ENCODE data around the gene KARS1.

KARS1 gene

GRCh38 chr16:75647492-75648264 is at the start of gene KARS1, which contains the start of gene TERF2IP:
Gene KARS1 (minus strand): TSS chr16:75647665. CDS start chr16:75647639, 26 bp downstream.
Gene TERF2IP (plus strand): TSS chr16:75647773. CDS start chr16:75647883, 110 bp downstream.
- peak; percentile 89 for DNase-seq (ENCODE audit: low read depth)

- DNase-seq (ENCODE audit: low read depth) = no peak
Measured at GRCh38 chr16:75695708-75696107, 48.2 kb upstream of the KARS1 start.

- no peak for DNase-seq (ENCODE audit: low read depth)
Measured at GRCh38 chr16:75687361-75687760, 39.9 kb upstream of the KARS1 start.

GRCh38 chr16:75682308-75682707 is 34.8 kb upstream of the KARS1 start:
- DNase-seq (ENCODE audit: low read depth) = no peak

- no peak for DNase-seq (ENCODE audit: low read depth)
Measured at GRCh38 chr16:75679366-75679765, 31.9 kb upstream of the KARS1 start.

DNA sequence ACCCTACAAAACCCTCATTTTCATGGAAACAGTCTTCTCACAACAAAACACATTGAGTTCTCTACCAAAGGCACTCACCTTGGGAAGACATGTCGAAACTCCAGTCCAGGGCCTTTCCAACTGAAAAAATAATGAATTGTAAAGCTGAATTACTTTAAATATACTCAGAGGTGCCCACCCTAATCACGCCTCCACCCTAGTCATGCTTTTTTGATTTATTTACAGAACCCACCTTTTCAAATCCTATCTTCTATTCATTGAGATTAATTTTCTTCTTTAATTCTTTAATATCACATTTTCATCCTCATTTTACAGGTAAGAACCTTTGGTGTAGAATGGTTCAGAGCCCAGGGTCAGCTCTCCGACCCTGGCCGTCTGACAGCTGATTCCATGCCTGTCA is 29.4 kb upstream of the KARS1 start, which contains the start of gene CPHXL2:
Gene CPHXL2, minus strand, starts transcription at position 101 of the 400 bp plus-strand sequence. Its CDS starts 10 bp downstream, at position 91.
- no peak for DNase-seq (ENCODE audit: low read depth)

DNA sequence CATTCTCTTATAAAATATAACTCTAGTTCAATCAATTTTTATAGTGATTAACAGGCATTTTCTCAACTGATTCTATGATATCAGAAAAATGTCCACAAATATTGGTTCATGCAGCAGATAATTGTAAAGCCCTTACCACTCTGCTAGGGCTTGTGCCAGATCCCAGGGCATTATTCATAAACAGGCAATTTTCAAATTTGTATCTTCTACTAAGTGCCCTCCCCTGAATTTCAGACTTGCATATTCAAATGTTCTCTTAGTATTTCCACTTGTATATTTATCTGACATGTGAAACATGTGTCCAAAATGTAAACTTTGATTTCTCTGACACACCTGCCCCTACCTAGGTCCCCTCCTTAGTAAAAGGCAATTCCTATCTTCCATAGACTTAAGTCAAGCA is 20.0 kb upstream of the KARS1 start:
- DNase-seq (ENCODE audit: low read depth) = no peak

GRCh38 chr16:75660726-75661302 is 13.3 kb upstream of the KARS1 start:
- DNase-seq (ENCODE audit: low read depth) = no peak

GRCh38 chr16:75660321-75660720 is 12.9 kb upstream of the KARS1 start:
- DNase-seq (ENCODE audit: low read depth) = no peak

DNA sequence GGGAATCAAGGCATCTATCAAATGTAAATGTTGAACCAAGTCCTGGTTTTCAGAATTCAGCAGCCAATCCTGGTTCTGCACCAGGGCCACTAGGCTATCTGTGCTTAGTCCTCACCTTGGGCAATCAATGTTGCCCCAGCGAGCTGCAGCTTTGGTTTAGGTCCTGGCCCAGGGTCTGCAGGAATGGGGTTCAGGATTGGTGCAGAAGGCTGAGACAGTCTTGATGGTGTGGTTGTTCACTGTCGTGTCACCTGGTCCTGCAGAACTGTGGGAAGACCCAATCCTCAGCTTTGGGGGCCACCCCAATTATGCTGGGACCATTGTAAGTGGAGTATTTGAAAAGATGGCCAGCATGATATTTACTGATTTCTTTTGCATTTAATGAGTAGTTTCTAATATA is 10.7 kb upstream of the KARS1 start:
- DNase-seq (ENCODE audit: low read depth) = no peak

- DNase-seq (ENCODE audit: low read depth) = peak; percentile 56
Measured at GRCh38 chr16:75653922-75654321, 6.5 kb upstream of the KARS1 start.

- DNase-seq (ENCODE audit: low read depth) = peak; percentile 41
Measured at GRCh38 chr16:75648265-75649076, 1.0 kb upstream of the KARS1 start.

- no peak for DNase-seq (ENCODE audit: low read depth)
Measured at GRCh38 chr16:75647112-75647491, 363 bp downstream of the KARS1 start.

- DNase-seq (ENCODE audit: low read depth) = no peak
Measured at GRCh38 chr16:75644240-75645012, 3.0 kb downstream of the KARS1 start.

DNA sequence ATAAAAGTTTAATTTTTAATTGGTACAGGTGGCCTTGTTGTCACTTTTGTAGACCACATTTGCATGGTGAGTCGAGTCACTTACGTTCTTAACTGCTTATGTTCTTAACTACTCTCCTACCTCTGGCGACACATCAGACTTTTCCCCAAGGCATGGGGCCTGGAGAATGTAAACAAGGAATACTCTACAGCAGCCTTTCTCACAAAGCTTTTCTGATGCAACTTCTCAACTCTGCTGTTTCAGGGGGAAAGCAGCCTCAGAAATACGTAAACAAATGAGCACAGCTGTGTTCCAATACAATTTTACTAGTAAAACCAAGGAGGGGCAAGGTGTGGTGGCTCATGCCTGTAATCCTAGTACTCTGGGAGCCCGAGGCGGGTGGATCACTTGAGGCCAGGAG is 6.9 kb downstream of the KARS1 start:
- DNase-seq (ENCODE audit: low read depth) = no peak

GRCh38 chr16:75635036-75635435 is 12.4 kb downstream of the KARS1 start:
- DNase-seq (ENCODE audit: low read depth) = no peak

GRCh38 chr16:75632857-75633256 is 14.6 kb downstream of the KARS1 start:
- no peak for DNase-seq (ENCODE audit: low read depth)

GRCh38 chr16:75630052-75630451 is 17.4 kb downstream of the KARS1 start:
- DNase-seq (ENCODE audit: low read depth) = no peak

DNA sequence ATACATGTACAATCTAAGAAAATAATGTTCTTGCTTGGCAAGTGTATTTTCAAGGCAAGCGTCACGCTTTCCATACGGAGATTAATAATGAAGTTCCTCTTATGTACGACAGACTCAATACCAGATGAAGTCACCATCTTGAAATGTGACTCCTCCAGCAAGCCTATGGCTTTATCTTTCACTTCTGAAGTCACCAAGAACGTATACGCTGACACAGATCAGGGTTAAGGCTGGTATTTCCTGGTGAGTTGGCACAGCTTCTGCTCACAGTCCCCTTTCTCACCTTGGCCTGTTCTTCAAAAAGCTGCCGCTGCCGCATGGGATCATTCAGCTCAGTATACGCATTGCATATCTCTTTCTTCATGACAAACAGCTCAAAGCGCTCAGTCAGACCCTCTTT is 18.3 kb downstream of the KARS1 start:
- DNase-seq (ENCODE audit: low read depth) = no peak

GRCh38 chr16:75628351-75628750 is 19.1 kb downstream of the KARS1 start:
- no peak for DNase-seq (ENCODE audit: low read depth)

DNA sequence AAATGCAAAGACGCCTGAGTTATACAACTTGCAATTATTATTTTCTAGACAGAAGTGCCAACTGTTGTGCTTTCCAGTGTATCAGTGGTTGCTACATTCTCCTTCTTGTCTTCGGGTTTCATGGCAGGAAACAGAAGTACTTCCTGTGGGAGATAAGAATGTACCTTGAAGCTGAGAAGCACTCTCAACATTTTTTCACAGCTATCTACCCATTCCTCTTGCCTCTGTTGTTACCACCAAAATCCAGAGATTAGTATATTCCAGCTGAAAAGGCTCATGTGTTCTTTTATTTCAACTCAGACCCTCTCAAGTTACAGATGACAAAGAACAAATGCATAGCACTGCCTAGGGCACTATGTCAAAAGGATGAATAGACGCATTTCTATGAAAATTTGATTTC is 19.6 kb downstream of the KARS1 start:
- no peak for DNase-seq (ENCODE audit: low read depth)

DNA sequence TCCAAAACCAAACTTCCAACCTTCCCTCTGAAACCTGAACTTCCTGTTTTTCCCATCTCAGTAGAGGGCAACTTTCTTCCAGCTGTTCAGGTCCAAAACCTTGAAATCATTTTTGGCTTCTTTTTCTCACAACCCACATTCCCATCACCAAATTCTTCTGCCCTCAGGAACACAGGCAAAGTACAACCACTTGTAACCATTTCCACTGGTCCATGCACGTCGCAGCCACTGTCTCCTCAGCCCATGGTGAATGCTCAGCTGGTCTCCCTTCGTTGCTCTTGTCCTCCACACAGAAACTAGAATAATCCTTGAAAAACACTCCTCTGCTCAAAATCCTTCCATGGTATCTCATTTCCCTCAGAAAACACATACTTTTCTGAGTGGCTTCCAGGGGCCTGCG is 20.7 kb downstream of the KARS1 start:
- DNase-seq (ENCODE audit: low read depth) = no peak

All from fibroblast of the conjunctiva (primary cell).